HG03460 (cell line): ENCODE measurements around the gene GGA1.
"Not testable (repeated sequence)": the region's sequence is repeated elsewhere in the genome, so short reads cannot be mapped to it uniquely, and the experiment has no call there.

Source experiments
- ATAC-seq: cut with Tn5 transposase; IDR thresholded peaks from one replicate; pipeline ENCODE4 v1.9.1; 2021; ENCODE audit not compliant: unreplicated experiment

Gene GGA1

DNA sequence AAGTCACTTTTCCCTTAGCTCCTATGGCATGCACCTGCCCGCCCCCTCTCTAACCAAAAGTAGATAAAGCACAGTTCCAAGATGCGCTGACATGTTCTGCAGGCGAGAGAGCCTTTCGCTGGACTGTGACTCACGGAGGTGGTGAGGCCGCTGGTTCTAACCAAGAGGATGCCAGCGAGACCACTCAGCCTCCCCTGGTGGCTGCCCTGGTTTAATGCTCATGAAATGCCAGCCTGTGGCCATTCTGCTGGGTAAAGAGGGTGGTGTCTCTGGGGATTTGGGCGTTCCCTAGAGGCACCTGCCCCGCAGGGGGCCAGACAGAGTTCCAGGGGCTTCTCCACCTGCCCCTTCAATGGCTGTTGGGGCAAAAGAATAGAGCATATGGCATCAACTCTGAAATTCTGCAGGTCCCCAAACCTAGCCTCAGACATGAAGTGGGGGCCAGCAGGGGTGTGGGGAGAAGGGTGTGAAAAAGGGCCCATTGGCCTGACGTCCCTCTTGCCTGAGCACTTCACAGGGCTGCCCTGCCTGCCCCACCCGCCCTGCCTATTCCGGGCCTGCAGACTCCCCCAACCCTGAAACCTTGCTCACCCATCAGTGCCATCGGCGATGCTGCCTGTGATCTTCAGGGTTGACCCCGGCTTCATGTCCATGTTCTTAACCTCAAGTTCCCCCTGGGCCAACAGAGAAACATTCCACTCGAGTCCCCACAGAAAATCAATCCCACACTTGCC is 37.2 kb upstream of the GGA1 start:
- ATAC-seq, result no peak

DNA sequence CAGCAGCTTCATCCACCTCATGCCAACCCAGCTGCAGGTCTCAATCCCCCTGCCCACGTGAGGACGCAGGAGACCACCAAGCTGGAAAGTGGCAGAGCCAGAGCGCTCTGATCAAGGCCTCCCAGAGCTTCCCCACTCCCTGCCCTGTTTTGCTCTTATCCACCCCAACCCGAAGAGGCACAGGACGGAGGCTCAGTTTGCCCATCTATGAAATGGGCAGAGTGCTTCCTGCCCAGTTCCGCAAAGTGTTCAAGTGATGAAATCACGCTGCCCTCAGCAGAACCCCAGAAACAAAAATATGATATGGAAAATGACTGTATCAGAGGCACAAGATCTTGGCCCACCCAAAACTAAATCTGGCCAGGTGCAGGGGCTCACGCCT is 36.7 kb upstream of the GGA1 start:
- no peak for ATAC-seq

DNA sequence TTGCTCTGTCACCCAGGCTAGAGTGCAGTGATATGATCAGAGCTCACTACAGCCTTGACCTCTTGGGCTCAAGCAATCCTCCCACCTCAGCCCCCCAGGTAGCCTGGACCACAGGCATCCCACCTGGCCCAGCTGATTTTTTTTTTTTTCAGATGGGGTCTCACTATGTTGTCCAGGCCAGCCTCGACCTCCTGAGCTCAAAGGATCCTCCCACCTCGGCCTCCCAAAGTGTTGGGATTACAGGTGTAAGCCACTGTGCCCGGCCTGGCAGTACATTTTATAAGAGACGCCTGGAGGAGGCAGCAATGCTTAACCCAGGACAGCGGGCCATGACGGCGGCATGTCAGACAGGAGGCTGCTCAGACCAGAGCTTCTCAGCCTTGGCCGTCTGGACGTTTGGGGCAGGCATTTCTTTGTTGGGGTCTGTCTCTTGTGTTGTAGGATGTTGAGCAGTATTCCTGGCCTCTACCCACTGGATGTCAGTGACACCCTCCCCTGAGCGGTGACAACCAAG is 33.1 kb upstream of the GGA1 start:
- no peak for ATAC-seq

DNA sequence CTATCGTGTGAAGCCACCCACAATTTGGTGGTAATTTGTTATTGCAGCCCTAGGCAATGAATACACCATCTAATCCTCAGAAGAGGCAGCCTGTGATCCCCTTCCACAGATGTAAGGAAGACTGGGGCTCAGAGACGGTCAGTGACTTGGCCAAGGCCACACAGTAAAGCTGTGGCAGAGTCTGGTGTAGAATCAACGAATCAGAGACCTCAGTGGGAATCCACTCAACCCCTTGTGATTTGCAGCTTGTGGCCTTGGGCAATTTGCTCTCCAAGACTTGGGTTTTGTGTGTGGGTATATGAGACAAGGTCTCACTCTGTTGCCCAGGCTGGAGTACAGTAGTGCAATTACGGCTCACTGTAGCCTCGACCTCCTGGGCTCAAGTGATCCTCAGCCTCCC is 30.6 kb upstream of the GGA1 start:
- ATAC-seq, result no peak

DNA sequence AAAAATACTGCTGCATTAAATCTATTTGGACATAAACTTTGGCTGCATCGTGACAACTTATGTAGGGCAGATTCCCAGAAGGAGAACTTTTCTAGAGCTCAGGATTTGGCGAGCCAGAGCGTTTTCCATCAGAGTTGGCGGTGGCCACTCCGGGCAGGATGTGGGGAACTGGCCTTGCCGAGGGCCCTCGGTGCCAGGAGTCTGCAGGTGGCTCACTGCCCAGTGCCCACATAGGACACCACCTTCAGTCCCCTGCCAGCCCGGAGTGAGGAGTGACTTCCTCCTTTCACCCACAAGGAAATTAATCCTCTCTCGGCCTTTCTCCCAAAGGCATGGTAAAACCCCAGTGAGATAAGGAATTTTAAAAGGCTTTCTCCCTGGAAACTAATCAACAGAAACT is 27.1 kb upstream of the GGA1 start:
- no peak for ATAC-seq

DNA sequence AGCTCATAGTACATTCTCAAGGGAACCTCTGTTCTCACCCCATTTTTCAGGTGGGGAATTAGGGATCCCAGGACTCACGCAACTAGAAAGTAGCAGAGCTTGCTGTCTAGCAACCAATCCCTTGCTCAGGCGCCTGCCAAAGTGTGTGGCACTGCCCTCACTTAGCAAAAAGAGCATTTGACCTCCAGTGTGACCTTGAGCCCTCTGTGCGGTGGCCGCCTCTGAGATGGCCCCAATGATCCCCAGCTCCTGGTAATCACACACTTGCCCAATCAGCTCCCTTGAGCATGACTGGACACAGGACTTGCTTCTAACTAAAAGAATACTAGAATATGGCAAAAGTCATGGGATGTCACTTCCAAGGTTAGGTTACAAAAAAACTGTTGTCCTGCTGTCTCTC is 26.1 kb upstream of the GGA1 start:
- no peak for ATAC-seq

DNA sequence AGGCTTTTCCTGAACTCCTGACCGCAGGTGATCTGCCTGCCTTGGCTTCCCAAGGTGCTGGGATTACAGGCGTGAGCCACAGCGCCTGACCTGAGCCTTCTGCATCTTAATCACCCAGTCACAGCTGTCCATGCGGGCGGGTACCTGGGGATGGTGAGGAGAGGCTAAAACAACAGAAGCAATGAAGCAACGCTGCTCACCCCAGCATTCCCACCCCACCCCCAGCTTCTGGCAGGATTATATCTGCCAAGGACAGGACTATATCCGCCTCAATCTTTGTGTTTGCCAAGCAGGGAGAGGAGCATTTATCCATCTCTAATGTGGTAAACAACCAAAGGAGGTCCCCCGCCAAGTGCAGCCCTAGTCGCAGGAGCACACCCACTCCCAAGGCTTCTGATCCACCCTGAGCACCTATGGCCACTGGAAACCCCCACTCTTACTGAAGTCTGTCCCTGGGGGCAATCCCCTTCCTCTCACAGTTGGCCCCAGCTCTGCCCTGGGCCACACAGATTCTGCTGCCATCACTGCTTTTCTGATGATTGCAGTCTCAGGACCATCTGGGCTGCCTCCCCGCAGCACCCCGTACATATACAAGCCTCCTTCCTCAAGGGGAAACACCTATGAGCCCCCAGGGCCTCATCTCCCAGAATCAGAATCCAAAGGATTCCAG is 20.0 kb upstream of the GGA1 start:
- ATAC-seq, result no peak

DNA sequence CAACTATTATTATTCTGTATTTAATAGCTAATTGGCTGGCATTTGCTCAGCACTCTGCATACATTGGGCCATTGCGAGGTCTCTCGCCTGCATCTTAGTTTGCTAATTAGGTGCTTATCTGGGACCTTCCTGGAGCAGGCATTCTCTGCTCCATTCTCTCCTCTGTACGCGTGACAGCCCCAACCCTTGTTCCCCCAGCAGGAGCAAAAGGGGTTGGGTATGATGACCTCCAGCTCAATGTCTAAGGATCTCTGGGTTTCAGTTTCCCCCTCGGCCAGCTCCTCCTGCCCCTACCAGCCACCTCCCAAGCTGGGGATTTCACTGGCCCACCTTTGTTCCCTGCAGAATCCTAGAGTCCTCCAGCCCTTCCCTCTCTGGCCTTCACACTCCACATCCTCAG is 19.0 kb upstream of the GGA1 start:
- ATAC-seq, result no peak

DNA sequence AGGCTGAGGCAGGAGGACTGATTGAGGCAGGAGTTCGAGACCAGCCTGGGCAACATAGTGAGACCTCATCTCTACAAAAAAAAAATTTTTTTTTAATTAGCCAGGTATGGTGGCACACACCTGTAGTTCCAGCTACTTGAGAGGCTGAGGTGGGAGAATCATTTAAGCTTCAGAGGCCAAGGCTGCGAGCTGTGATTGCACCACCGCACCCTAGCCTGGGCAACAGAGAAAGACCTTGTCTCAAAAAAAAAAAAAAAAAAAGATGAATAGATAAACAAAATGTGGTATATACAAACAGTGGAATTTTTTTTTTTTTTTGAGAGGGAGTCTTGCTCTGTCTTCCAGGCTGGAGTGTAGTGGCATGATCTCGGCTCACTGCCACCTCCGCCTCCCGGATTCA is 17.6 kb upstream of the GGA1 start:
- ATAC-seq, result not testable (repeated sequence)

GRCh38 chr22:37591823-37592404 is 16.7 kb upstream of the GGA1 start:
- no peak for ATAC-seq

GRCh38 chr22:37594237-37594636 is 14.4 kb upstream of the GGA1 start:
- ATAC-seq, result no peak

GRCh38 chr22:37599153-37599552 is 9.5 kb upstream of the GGA1 start:
- ATAC-seq, result no peak

DNA sequence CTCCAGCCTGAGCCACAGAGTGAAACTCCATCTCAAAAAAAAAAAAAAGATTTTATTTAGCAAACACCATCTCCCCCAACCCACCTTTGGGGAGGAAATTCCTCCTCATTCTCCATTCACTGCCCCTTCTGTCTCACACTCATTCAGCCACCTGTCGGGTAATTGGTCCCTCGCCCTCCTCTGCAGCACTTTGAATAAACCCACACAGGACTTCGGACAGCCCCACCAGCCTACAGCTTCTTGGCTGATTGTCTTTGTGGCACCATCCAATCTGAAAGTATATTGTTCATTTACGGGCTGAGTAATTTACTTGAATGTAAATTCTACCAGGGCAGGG is 7.5 kb upstream of the GGA1 start:
- ATAC-seq, result no peak

DNA sequence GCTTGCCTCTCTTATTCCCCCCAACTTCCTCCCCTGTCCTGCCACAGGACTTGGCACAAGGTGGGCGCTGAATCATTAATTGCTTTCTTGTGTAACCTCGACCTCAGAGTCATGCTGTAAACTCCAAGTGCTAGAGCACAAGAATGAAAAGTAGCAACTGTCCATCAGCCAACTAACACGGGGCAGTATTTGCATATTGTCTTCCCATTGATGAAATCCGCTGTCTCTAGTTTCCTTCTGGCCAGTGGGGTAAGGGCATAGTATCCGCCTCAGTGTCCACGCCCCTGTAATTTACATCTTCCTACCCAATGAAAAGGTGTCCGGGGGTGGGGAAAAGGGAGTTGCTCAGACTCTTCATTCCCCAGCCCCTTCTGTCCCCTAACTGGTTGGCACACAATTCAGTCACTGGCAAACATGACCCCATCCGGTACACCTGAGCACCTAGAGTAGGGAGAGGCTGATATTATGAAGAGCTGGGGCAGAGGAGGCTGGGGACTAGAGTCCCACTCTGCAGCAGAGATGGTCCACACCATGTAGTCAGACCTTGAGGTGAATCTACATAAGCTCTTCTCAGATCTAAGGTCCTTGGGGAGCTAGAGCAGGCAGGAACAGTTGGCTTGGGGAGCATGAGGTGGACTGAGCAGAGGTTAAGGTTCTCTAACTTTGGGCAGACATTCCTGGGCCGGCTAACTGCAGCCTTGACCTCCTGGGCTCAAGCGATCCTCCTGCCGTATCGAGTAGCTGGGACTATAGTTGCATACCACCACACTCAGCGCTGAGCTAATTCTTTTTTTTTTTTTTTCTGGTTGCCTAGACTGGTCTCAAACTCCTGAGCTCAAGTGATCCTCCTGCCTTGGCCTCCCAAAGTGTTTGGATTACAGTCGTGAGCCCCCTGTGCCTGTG is 6.8 kb upstream of the GGA1 start:
- no peak for ATAC-seq

DNA sequence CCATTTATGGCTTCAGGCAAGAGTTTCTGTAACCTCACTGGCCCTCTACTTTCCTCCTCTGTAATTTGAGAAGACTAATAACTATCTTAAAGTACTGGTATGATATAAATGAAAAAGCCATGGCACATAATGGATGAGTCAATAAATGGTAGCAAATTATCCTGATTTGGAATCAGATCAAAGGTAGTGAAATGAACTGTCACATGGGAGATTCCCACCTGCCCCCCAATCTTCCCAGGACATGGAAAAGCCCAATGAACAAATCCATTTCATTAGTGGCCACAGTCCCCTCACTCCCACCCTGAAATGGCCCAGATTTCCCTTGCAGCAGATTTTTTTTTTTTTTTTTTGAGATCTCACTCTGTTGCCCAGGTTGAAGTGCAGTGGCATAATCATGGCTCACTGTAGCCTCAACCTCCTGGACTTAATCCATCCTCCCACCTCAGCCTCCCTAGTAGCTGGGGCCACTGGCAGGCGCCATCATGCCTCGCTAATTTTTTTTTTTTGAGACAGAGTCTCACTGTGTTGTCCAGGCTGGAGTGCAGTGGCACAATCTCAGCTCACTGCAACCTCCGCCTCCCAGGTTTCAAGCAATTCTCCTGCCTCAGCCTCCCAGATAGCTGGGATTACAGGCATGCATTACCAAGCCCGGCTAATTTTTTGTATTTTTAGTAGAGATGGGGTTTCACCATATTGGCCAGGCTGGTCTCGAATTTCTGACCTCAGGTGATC is 5.9 kb upstream of the GGA1 start:
- not testable (repeated sequence) for ATAC-seq

DNA sequence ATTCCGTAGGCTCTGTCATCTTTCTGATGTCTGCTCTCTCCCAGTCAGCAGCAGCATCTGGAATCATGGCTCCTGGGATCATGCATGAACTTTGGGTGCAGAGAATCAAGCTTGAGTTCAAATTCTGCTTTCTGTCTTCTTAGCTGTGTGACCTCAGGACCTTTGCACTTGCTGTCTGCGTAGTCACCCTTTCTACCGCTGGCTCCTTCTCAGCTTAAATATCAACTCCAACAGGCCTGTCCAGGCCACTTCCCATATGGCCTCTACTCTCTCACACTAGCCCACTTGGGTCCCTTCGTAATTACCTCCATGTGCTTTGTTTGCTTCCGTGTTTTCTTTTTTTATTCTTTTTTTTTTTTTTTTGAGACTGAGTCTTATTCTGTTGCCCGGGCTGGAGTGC is 4.6 kb upstream of the GGA1 start:
- ATAC-seq, result no peak

- ATAC-seq, result no peak
Observed at GRCh38 chr22:37604875-37605274, 3.8 kb upstream of the GGA1 start.

DNA sequence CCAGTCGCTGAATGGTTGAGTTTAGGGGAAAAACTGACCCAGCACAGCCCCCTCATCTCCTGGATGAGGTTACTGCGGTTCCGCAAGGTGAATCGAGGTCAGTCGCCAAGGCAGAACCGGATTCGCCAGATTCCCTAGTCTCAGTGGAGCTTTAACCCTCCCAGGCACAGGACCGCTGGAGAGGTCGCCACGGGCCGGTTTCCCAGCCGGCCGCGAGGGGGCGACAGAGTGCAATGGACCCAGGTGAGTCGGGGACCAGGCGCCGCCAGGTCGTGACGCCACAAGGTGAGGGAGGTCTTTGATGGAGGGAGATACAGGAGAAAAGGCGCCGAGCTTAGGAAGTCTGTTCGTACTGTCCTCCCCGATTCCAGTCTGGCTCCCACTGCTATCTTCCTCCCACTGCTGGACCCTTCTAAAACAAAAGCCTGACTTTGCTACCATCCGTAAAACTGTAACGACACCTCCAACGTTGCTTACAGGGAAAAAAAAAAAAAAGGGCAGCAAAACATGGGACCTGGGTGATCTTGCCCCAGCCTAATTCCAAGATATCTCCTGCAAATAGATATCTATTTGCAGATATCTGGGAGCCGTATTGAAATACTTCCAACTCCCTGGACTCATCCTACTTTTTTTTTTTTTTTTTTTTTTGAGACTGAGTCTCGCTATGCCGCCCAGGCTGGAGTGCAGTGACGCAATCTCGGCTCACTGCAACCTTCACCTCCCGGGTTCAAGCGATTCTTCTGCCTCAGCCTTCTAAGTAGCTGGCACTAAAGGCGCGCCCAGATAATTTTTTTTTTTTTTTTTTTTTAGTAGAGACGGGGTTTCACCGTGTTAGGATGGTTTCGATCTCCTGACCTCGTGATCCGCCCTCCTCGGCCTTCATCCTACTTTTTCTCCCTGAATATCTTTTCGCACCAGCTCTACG is 1.4 kb upstream of the GGA1 start:
- ATAC-seq, result no peak

DNA sequence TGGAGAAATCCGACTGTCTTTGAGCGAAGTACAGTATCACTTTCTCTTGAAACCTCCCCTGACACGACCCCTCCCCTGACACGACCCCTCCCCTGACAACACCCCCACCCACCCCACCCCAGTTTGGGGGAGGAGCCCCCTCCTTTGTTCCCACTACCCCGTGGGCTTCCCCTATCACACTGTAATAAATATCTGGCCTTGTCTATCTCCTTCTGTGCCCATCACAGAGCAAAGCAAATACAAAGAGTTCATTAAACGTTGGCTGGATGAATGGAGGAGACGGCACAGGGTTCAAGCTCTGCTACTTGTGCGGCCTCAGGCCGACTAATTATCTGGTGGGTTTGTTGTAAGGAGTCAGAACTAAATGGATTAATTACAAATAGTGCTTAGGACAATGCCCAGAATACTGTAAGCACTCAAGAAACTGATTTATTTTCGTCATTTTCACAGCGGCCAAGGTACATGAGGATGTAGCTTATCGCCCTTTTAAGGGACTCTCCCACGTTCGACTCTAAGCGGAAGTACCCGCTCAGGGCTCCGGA is 628 bp upstream of the GGA1 start:
- ATAC-seq, result no peak
